ENCODE data around the gene CACFD1. TPM values are rescaled to one million over a fixed set of nuclear protein-coding genes. Genes with fewer than 3 reads are reported as not detected.

The CACFD1 gene
- total RNA-seq, 1 donor: 3.9 TPM

- no peak for DNase-seq (ENCODE audit: low read depth)
- no peak overlapping the region for H3K4me3 ChIP-seq (ENCODE audit: low read depth, low read length)
- TF ChIP-seq CTCF (IDR thresholded peaks at IDR 0.05; ENCODE audit: insufficient read depth, low read depth, low read length): no peak
Observed at GRCh38 chr9:133484671-133485437, 25.1 kb downstream of the CACFD1 start.

- no peak for DNase-seq (ENCODE audit: low read depth)
- H3K4me3 ChIP-seq (ENCODE audit: low read depth, low read length): no peak overlapping the region
- no peak for TF ChIP-seq CTCF (IDR thresholded peaks at IDR 0.05; ENCODE audit: insufficient read depth, low read depth, low read length)
Observed at GRCh38 chr9:133485531-133486260, 25.9 kb downstream of the CACFD1 start.

- no peak for DNase-seq (ENCODE audit: low read depth)
Observed at GRCh38 chr9:133487331-133487725, 27.6 kb downstream of the CACFD1 start.

GRCh38 chr9:133488686-133489252, 29.0 kb downstream of the CACFD1 start:
- no peak for TF ChIP-seq CTCF (IDR thresholded peaks at IDR 0.05; ENCODE audit: insufficient read depth, low read depth, low read length)
- DNase-seq (ENCODE audit: low read depth): no peak
- H3K4me3 ChIP-seq (ENCODE audit: low read depth, low read length): no peak overlapping the region

More at GRCh38 chr9:133487331-133487725, 27.6 kb downstream of the CACFD1 start:
- H3K4me3 ChIP-seq (ENCODE audit: low read depth, low read length): no peak overlapping the region
- no peak for TF ChIP-seq CTCF (IDR thresholded peaks at IDR 0.05; ENCODE audit: insufficient read depth, low read depth, low read length)

GRCh38 chr9:133489253-133490190, 29.7 kb downstream of the CACFD1 start:
- no peak overlapping the region for H3K4me3 ChIP-seq (ENCODE audit: low read depth, low read length)
- DNase-seq (ENCODE audit: low read depth): no peak
- TF ChIP-seq CTCF (IDR thresholded peaks at IDR 0.05; ENCODE audit: insufficient read depth, low read depth, low read length): no peak

- no peak overlapping the region for H3K4me3 ChIP-seq (ENCODE audit: low read depth, low read length)
- no peak for TF ChIP-seq CTCF (IDR thresholded peaks at IDR 0.05; ENCODE audit: insufficient read depth, low read depth, low read length)
- DNase-seq (ENCODE audit: low read depth): no peak
Observed at GRCh38 chr9:133490201-133490681, 30.5 kb downstream of the CACFD1 start.

Measured in fibroblast of villous mesenchyme (primary cell).